Peyer's patch (tissue), 4 donors: ENCODE measurements around the gene FRYL. TPM values are rescaled to one million over a fixed set of nuclear protein-coding genes. Genes with fewer than 3 reads are reported as not detected.

Experiments
- DNase-seq, 3 donors: peaks; one replicate each; pipeline ENCODE4 v3.0.0-alpha.2; 2017 to 2019
- H3K27ac ChIP-seq, 4 donors: fragments of 200-600 bp; sonication (generic); one replicate each; pipeline ENCODE4 v1.5.1; 2016 to 2019
- H3K27me3 ChIP-seq, 2 donors: fragments of 200-600 bp; sonication (generic); one replicate each; pipeline ENCODE4 v1.5.1; 2019
- H3K36me3 ChIP-seq, 3 donors: fragments of 200-600 bp; sonication (generic); one replicate each; pipeline ENCODE4 v1.5.1; 2016 to 2019
- H3K4me1 ChIP-seq, 4 donors: fragments of 200-600 bp; sonication (generic); one replicate each; pipeline ENCODE4 v1.5.1; 2016 to 2019
- H3K4me3 ChIP-seq, 4 donors: fragments of 200-600 bp; sonication (generic); 1 replicate in 3 of 4; 2 replicates in 1 of 4; pipeline ENCODE4 v1.5.1; 2016 to 2019; ENCODE audit warnings: mild to moderate bottlenecking in 1 of 4
- H3K9me3 ChIP-seq, 4 donors: fragments of 200-600 bp; sonication (generic); one replicate each; pipeline ENCODE4 v1.5.1; 2016 to 2019; ENCODE audit warnings: mild to moderate bottlenecking in 1 of 4
- POLR2A ChIP-seq, 2 donors: fragments of 450-650 bp; IDR thresholded peaks; one replicate each; pipeline ENCODE4 v1.5.1; 2017; ENCODE audit warnings: antibody characterized with exemption in 2 of 2, mild to moderate bottlenecking in 2 of 2, moderate library complexity in 2 of 2
- total RNA-seq, 4 donors: library from RNA; depleted of rRNA; stranded (reverse); fragments of >200 nt; gene quantifications; one replicate each; pipeline ENCODE4 v1.1.0, GENCODE V29; 2016
- TF ChIP-seq, protein P1 (sequence below), 6 experiments: fragments of 450-650 bp in 4 of 6; fragments of 200-600 bp in 2 of 6; sonication (generic) in 1 of 6; IDR thresholded peaks; one replicate each; pipeline ENCODE4 v1.5.1; 2017 to 2019; ENCODE audit warnings: antibody characterized with exemption in 6 of 6, mild to moderate bottlenecking in 3 of 6, moderate library complexity in 1 of 6

The FRYL gene
- total RNA-seq, 4 donors from 2014 or later, result 220 to 253 (median 241) TPM

- Histone ChIP-seq H3K9me3 (no peaks in the 10 kb centered on the region), H3K4me1 (peaks cover 0 to 16% (median 0%) of the 10 kb centered on the region in 4 donors), H3K36me3 (no peaks in the 10 kb centered on the region), H3K27ac (no peak overlapping the region), H3K4me3 (no peak overlapping the region), H3K27me3 (no peaks in the 10 kb centered on the region)
- DNase-seq, result no peak
- TF ChIP-seq, protein P1, sequence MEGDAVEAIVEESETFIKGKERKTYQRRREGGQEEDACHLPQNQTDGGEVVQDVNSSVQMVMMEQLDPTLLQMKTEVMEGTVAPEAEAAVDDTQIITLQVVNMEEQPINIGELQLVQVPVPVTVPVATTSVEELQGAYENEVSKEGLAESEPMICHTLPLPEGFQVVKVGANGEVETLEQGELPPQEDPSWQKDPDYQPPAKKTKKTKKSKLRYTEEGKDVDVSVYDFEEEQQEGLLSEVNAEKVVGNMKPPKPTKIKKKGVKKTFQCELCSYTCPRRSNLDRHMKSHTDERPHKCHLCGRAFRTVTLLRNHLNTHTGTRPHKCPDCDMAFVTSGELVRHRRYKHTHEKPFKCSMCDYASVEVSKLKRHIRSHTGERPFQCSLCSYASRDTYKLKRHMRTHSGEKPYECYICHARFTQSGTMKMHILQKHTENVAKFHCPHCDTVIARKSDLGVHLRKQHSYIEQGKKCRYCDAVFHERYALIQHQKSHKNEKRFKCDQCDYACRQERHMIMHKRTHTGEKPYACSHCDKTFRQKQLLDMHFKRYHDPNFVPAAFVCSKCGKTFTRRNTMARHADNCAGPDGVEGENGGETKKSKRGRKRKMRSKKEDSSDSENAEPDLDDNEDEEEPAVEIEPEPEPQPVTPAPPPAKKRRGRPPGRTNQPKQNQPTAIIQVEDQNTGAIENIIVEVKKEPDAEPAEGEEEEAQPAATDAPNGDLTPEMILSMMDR (IDR thresholded peaks at IDR 0.05), result no peak
- TF ChIP-seq POLR2A (IDR thresholded peaks at IDR 0.05), result no peak
These were observed 130.6 kb downstream of the FRYL start for GRCh38 chr4:48649505-48649904.

- no peaks in the 10 kb centered on the region for H3K9me3 ChIP-seq
- H3K4me1 ChIP-seq, result peaks cover 0 to 10% (median 2%) of the 10 kb centered on the region in 4 donors
These were observed 134.8 kb downstream of the FRYL start for GRCh38 chr4:48645225-48645794.

DNA sequence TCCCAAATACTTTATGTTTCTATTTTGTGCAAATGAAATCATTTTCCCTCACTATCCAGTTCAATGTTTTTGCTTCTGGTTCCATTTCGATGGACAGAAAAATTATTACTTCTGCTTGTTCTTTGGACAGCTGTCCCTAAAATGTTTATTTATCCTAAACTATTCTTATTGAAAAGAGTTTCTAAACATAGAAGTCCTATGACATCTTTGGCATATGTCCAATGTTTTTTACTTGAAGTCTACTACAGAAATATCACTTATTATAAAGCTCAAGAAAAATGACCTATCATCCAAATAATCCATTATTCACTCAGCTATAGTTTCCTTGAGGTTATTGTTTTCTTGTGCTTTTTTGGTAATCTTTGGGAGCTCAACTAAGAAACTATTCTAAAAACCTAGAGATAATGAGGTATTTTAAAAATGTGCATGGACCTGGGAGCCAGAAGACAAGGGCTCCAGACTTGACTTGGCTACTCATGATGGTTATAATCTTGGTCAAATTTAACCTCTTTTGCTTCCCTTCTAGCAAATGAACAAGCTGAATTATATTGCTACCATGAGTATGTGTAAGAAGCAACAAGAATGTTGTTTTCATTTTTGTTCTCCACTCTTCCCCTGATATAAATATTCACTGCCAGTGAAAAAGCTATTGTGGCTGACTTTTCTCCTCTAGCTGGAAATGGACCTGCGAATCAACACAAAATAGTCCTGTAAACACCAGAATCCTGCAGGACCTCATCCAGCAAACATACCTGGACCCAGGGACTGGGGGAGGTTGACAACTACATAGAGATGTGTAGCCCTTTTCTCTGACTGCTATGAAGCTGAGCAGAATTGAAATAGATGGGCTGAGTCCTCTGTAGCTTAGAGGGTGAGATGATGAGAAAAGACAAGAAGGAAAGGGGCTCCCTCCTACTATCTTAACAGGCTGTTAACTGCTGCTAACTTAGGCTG, 137.4 kb downstream of the FRYL start:
- Histone ChIP-seq H3K27ac (no peak overlapping the region), H3K27me3 (no peaks in the 10 kb centered on the region), H3K4me3 (no peak overlapping the region), H3K36me3 (no peaks in the 10 kb centered on the region), H3K4me1 (peaks cover 0 to 10% (median 2%) of the 10 kb centered on the region in 4 donors), H3K9me3 (no peaks in the 10 kb centered on the region)
- DNase-seq, result no peak
- TF ChIP-seq, protein P1 (IDR thresholded peaks at IDR 0.05), result no peak
- no peak for TF ChIP-seq POLR2A (IDR thresholded peaks at IDR 0.05)

More at GRCh38 chr4:48645225-48645794, 134.8 kb downstream of the FRYL start:
- Histone ChIP-seq H3K27ac (no peak overlapping the region), H3K27me3 (no peaks in the 10 kb centered on the region), H3K36me3 (no peaks in the 10 kb centered on the region), H3K4me3 (no peak overlapping the region)
- no peak for DNase-seq
- TF ChIP-seq, protein P1 (IDR thresholded peaks at IDR 0.05), result no peak
- TF ChIP-seq POLR2A (IDR thresholded peaks at IDR 0.05), result no peak

GRCh38 chr4:48641401-48641800, 138.7 kb downstream of the FRYL start:
- peaks cover 0 to 10% (median 3%) of the 10 kb centered on the region in 4 donors for H3K4me1 ChIP-seq
- no peak overlapping the region for H3K27ac ChIP-seq
- H3K36me3 ChIP-seq, result no peaks in the 10 kb centered on the region
- TF ChIP-seq, protein P1 (IDR thresholded peaks at IDR 0.05), result no peak
- TF ChIP-seq POLR2A (IDR thresholded peaks at IDR 0.05), result no peak
- H3K4me3 ChIP-seq, result no peak overlapping the region
- no peak for DNase-seq
- H3K9me3 ChIP-seq, result no peaks in the 10 kb centered on the region
- H3K27me3 ChIP-seq, result no peaks in the 10 kb centered on the region

GRCh38 chr4:48640699-48641098, 139.4 kb downstream of the FRYL start:
- no peak overlapping the region for H3K4me3 ChIP-seq

More at GRCh38 chr4:48640699-48641098, 139.4 kb downstream of the FRYL start:
- no peaks in the 10 kb centered on the region for H3K9me3 ChIP-seq
- no peak for DNase-seq
- peaks cover 0 to 13% (median 5%) of the 10 kb centered on the region in 4 donors for H3K4me1 ChIP-seq
- no peaks in the 10 kb centered on the region for H3K36me3 ChIP-seq
- TF ChIP-seq, protein P1 (IDR thresholded peaks at IDR 0.05), result no peak
- TF ChIP-seq POLR2A (IDR thresholded peaks at IDR 0.05), result no peak
- H3K27ac ChIP-seq, result no peak overlapping the region
- H3K27me3 ChIP-seq, result no peaks in the 10 kb centered on the region
